ENCODE data around the gene SPDYE4. TPM values are rescaled to one million over a fixed set of nuclear protein-coding genes. Genes with fewer than 3 reads are reported as not detected.

Gene SPDYE4
- total and polyA plus RNA-seq, 2 donors (not counting 1 experiment from before 2014, with no cell fraction given): not detected

- Histone ChIP-seq H3K79me2 (ENCODE audit: control insufficient read depth, insufficient read depth, low read length) (no peaks in the 10 kb centered on the region), H3K27ac (ENCODE audit: low read length in 2 of 2) (no peak overlapping the region), H3K4me1 (ENCODE audit: control insufficient read depth in 2 of 2, insufficient read depth in 2 of 2, low read length in 2 of 2) (no peaks in the 10 kb centered on the region), H3K4me3 (ENCODE audit: control extremely low read depth in 1 of 5, extremely low read depth in 1 of 5, insufficient read depth in 1 of 5, low read depth in 2 of 5, low read length in 4 of 5) (no peak overlapping the region), H2AFZ (ENCODE audit: insufficient read depth, low read depth, low read length, poor library complexity, severe bottlenecking) (no peak overlapping the region), H4K20me1 (ENCODE audit: control insufficient read depth, insufficient read depth, low read length, poor library complexity, severe bottlenecking) (no peaks in the 10 kb centered on the region), H3K36me3 (replicated peaks in 1 of 2; ENCODE audit: control extremely low read depth in 1 of 2, control insufficient read depth in 1 of 2, extremely low read depth in 1 of 2, insufficient read depth in 2 of 2, low read length in 1 of 2) (no peaks in the 10 kb centered on the region), H3K27me3 (replicated peaks in 1 of 4; ENCODE audit: control extremely low read depth in 1 of 4, control insufficient read depth in 3 of 4, insufficient read depth in 4 of 4, low read length in 3 of 4) (peaks cover 0 to 4% (median 0%) of the 10 kb centered on the region in 4 experiments), H3K4me2 (replicated peaks; ENCODE audit: low read depth, low read length, poor library complexity, severe bottlenecking) (no peak overlapping the region), H3K9me3 (ENCODE audit: control extremely low read depth in 1 of 3, control insufficient read depth in 2 of 3, insufficient read depth in 1 of 3, low read length in 2 of 3) (no peaks in the 10 kb centered on the region), H3K9ac (ENCODE audit: low read length) (no peak overlapping the region)
- DNase-seq: no peak
- no peak for ATAC-seq (ENCODE audit: low read depth)
- Mint-ChIP-seq H3K4me3 (no peak overlapping the region), H3K9me3 (ENCODE audit: insufficient read depth) (peaks cover 4% of the 10 kb centered on the region), H3K27me3 (peaks cover 20% of the 10 kb centered on the region), H3K27ac (no peak overlapping the region), H3K4me1 (no peaks in the 10 kb centered on the region)
- ChIA-PET POLR2A (no interaction called here), CTCF (no interaction called here)
- intact Hi-C loops (cut with micrococcal nuclease): no loop called here
- TF ChIP-seq, protein P1, sequence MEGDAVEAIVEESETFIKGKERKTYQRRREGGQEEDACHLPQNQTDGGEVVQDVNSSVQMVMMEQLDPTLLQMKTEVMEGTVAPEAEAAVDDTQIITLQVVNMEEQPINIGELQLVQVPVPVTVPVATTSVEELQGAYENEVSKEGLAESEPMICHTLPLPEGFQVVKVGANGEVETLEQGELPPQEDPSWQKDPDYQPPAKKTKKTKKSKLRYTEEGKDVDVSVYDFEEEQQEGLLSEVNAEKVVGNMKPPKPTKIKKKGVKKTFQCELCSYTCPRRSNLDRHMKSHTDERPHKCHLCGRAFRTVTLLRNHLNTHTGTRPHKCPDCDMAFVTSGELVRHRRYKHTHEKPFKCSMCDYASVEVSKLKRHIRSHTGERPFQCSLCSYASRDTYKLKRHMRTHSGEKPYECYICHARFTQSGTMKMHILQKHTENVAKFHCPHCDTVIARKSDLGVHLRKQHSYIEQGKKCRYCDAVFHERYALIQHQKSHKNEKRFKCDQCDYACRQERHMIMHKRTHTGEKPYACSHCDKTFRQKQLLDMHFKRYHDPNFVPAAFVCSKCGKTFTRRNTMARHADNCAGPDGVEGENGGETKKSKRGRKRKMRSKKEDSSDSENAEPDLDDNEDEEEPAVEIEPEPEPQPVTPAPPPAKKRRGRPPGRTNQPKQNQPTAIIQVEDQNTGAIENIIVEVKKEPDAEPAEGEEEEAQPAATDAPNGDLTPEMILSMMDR (IDR thresholded peaks at IDR 0.05): no peak
- TF ChIP-seq EZH2 (IDR thresholded peaks at IDR 0.05; ENCODE audit: borderline replicate concordance, insufficient read depth, low read depth, low read length, poor library complexity, severe bottlenecking): no peak
- 96% methylated on average over 36 of the region's 37 CpGs for WGBS (ENCODE audit: insufficient coverage)
Observed at GRCh38 chr17:8718001-8718563, 40.3 kb downstream of the SPDYE4 start.

GRCh38 chr17:8713878-8714277 is 44.5 kb downstream of the SPDYE4 start:
- CTCF ChIA-PET: no interaction called here

More at GRCh38 chr17:8713878-8714277, 44.5 kb downstream of the SPDYE4 start:
- Histone ChIP-seq H3K27me3 (replicated peaks in 1 of 4; ENCODE audit: control extremely low read depth in 1 of 4, control insufficient read depth in 3 of 4, insufficient read depth in 4 of 4, low read length in 3 of 4) (peaks cover 0 to 4% (median 0%) of the 10 kb centered on the region in 4 experiments), H2AFZ (ENCODE audit: insufficient read depth, low read depth, low read length, poor library complexity, severe bottlenecking) (no peak overlapping the region), H3K4me1 (ENCODE audit: control insufficient read depth in 2 of 2, insufficient read depth in 2 of 2, low read length in 2 of 2) (no peaks in the 10 kb centered on the region), H3K36me3 (replicated peaks in 1 of 2; ENCODE audit: control extremely low read depth in 1 of 2, control insufficient read depth in 1 of 2, extremely low read depth in 1 of 2, insufficient read depth in 2 of 2, low read length in 1 of 2) (no peaks in the 10 kb centered on the region), H3K27ac (ENCODE audit: low read length in 2 of 2) (no peak overlapping the region), H3K79me2 (ENCODE audit: control insufficient read depth, insufficient read depth, low read length) (no peaks in the 10 kb centered on the region), H3K4me2 (replicated peaks; ENCODE audit: low read depth, low read length, poor library complexity, severe bottlenecking) (no peak overlapping the region), H4K20me1 (ENCODE audit: control insufficient read depth, insufficient read depth, low read length, poor library complexity, severe bottlenecking) (no peaks in the 10 kb centered on the region), H3K9ac (ENCODE audit: low read length) (no peak overlapping the region), H3K9me3 (ENCODE audit: control extremely low read depth in 1 of 3, control insufficient read depth in 2 of 3, insufficient read depth in 1 of 3, low read length in 2 of 3) (no peaks in the 10 kb centered on the region), H3K4me3 (ENCODE audit: control extremely low read depth in 1 of 5, extremely low read depth in 1 of 5, insufficient read depth in 1 of 5, low read depth in 2 of 5, low read length in 4 of 5) (no peak overlapping the region)
- POLR2A ChIA-PET: no interaction called here
- no peak for ATAC-seq (ENCODE audit: low read depth)
- H3K4me3 Mint-ChIP-seq: no peak overlapping the region
- H3K27me3 Mint-ChIP-seq: peaks cover 24% of the 10 kb centered on the region
- no peak overlapping the region for H3K27ac Mint-ChIP-seq
- TF ChIP-seq EZH2 (IDR thresholded peaks at IDR 0.05; ENCODE audit: borderline replicate concordance, insufficient read depth, low read depth, low read length, poor library complexity, severe bottlenecking): no peak
- TF ChIP-seq, protein P1 (IDR thresholded peaks at IDR 0.05): no peak
- 90% methylated on average over 2 of the region's 5 CpGs for WGBS (ENCODE audit: insufficient coverage)
- intact Hi-C loops (cut with micrococcal nuclease): no loop called here
- peaks cover 4% of the 10 kb centered on the region for H3K9me3 Mint-ChIP-seq (ENCODE audit: insufficient read depth)
- DNase-seq: no peak
- no peaks in the 10 kb centered on the region for H3K4me1 Mint-ChIP-seq
